ENCODE results near the gene TIMM44. TPM values are rescaled to one million over a fixed set of nuclear protein-coding genes. Genes with fewer than 3 reads are reported as not detected.

TIMM44 gene
- total RNA-seq, 2 donors from 2014 or later = 49.8 to 81.5 TPM

GRCh38 chr19:7883796-7884570 lies 59.5 kb downstream of the TIMM44 start:
- no peaks in the 10 kb centered on the region for H3K36me3 Mint-ChIP-seq (ENCODE audit: low read depth)
- H3K4me1 Mint-ChIP-seq = no peaks in the 10 kb centered on the region
- ATAC-seq (replicated peaks) = no peak
- H3K27me3 Mint-ChIP-seq = no peaks in the 10 kb centered on the region
- H3K27ac Mint-ChIP-seq = no peak overlapping the region
- H3K4me3 Mint-ChIP-seq = no peak overlapping the region
- no peaks in the 10 kb centered on the region for H3K9me3 Mint-ChIP-seq

- Mint-ChIP-seq H3K4me1 (no peaks in the 10 kb centered on the region), H3K4me3 (no peak overlapping the region), H3K27me3 (no peaks in the 10 kb centered on the region), H3K27ac (no peak overlapping the region), H3K9me3 (no peaks in the 10 kb centered on the region), H3K36me3 (ENCODE audit: low read depth) (no peaks in the 10 kb centered on the region)
- ATAC-seq (replicated peaks) = no peak
Observed at GRCh38 chr19:7883105-7883504, 60.4 kb downstream of the TIMM44 start.

- H3K36me3 Mint-ChIP-seq (ENCODE audit: low read depth) = no peaks in the 10 kb centered on the region
- H3K4me1 Mint-ChIP-seq = no peaks in the 10 kb centered on the region
- no peaks in the 10 kb centered on the region for H3K27me3 Mint-ChIP-seq
- H3K9me3 Mint-ChIP-seq = no peaks in the 10 kb centered on the region
- H3K27ac Mint-ChIP-seq = no peak overlapping the region
- no peak overlapping the region for H3K4me3 Mint-ChIP-seq
- no peak for ATAC-seq (replicated peaks)
Observed at GRCh38 chr19:7881910-7882309, 61.6 kb downstream of the TIMM44 start.

GRCh38 chr19:7879836-7880235 lies 63.6 kb downstream of the TIMM44 start:
- ATAC-seq (replicated peaks) = peak; percentile 18
- Mint-ChIP-seq H3K36me3 (ENCODE audit: low read depth) (no peaks in the 10 kb centered on the region), H3K27me3 (no peaks in the 10 kb centered on the region), H3K27ac (no peak overlapping the region), H3K4me1 (no peaks in the 10 kb centered on the region), H3K9me3 (no peaks in the 10 kb centered on the region), H3K4me3 (no peak overlapping the region)

- ATAC-seq (replicated peaks) = peak; percentile 12
- no peaks in the 10 kb centered on the region for H3K9me3 Mint-ChIP-seq
- H3K36me3 Mint-ChIP-seq (ENCODE audit: low read depth) = no peaks in the 10 kb centered on the region
- H3K27me3 Mint-ChIP-seq = no peaks in the 10 kb centered on the region
- no peak overlapping the region for H3K4me3 Mint-ChIP-seq
- no peak overlapping the region for H3K27ac Mint-ChIP-seq
- no peaks in the 10 kb centered on the region for H3K4me1 Mint-ChIP-seq
Observed at GRCh38 chr19:7879111-7879807, 64.2 kb downstream of the TIMM44 start.

GRCh38 chr19:7877249-7877836 lies 66.1 kb downstream of the TIMM44 start:
- no peak for ATAC-seq (replicated peaks)
- no peaks in the 10 kb centered on the region for H3K4me1 Mint-ChIP-seq
- H3K36me3 Mint-ChIP-seq (ENCODE audit: low read depth) = no peaks in the 10 kb centered on the region
- H3K4me3 Mint-ChIP-seq = no peak overlapping the region
- H3K9me3 Mint-ChIP-seq = no peaks in the 10 kb centered on the region
- no peak overlapping the region for H3K27ac Mint-ChIP-seq
- H3K27me3 Mint-ChIP-seq = no peaks in the 10 kb centered on the region

Other genes starting within 250 kb of the TIMM44 start
- gene FCER2, start 241.5 kb downstream of the TIMM44 start, total RNA-seq = 1 to 10 TPM in 1 of 2 donors, under 1 TPM in 1; 0.65 to 2.8 TPM
- not detected for gene CLEC4G, start 211.6 kb downstream of the TIMM44 start, total RNA-seq
- gene CD209, start 196.1 kb downstream of the TIMM44 start, total RNA-seq = not detected
- not detected for gene CLEC4M, start 180.4 kb downstream of the TIMM44 start, total RNA-seq
- 1 to 10 TPM; 3.6 to 4.5 TPM for gene EVI5L, start 113.4 kb downstream of the TIMM44 start, total RNA-seq
- gene PRR36, start 69.3 kb downstream of the TIMM44 start, total RNA-seq = under 1 TPM; 0.19 to 0.21 TPM
- gene LRRC8E, start 55.2 kb downstream of the TIMM44 start, total RNA-seq = not detected
- gene MAP2K7, start 39.8 kb downstream of the TIMM44 start, total RNA-seq = 10 to 100 TPM; 39.0 to 46.3 TPM
- gene TGFBR3L, start 28.8 kb downstream of the TIMM44 start, total RNA-seq = 1 to 10 TPM; 3.7 to 7.6 TPM
- 10 to 100 TPM; 16.4 to 20.9 TPM for gene SNAPC2, start 23.3 kb downstream of the TIMM44 start, total RNA-seq
- under 1 TPM in 1 of 2 donors, not detected in 1; 0.19 TPM for gene CTXN1, start 17.5 kb downstream of the TIMM44 start, total RNA-seq
- 100 to 1,000 TPM in 1 of 2 donors, 10 to 100 TPM in 1; 81.6 to 155 TPM for gene ELAVL1, start 62.0 kb upstream of the TIMM44 start, total RNA-seq
- gene CCL25, start 109.1 kb upstream of the TIMM44 start, total RNA-seq = under 1 TPM in 1 of 2 donors, not detected in 1; 0.48 TPM
- under 1 TPM in 1 of 2 donors, not detected in 1; 0.05 TPM for gene FBN3, start 205.9 kb upstream of the TIMM44 start, total RNA-seq

Data from activated T-helper 17 cell treated with anti-CD3 and anti-CD28 coated beads, Interleukin-2, amount 50 U/mL, for 72 hours (primary cell).